ENCODE measurements around the gene MVB12A. TPM values are rescaled to one million over a fixed set of nuclear protein-coding genes. Genes with fewer than 3 reads are reported as not detected.

Gene MVB12A
- total and polyA plus RNA-seq, 2 experiments from 2014 or later: 130 to 148 TPM

- Histone ChIP-seq H3K4me3 (no peak overlapping the region), H3K4me1 (ENCODE audit: low read depth) (peaks cover 32% of the 10 kb centered on the region), H3K27ac (peak overlapping the region; percentile 70), H3K9me3 (ENCODE audit: low read depth) (no peaks in the 10 kb centered on the region), H3K27me3 (no peaks in the 10 kb centered on the region), H3K36me3 (no peaks in the 10 kb centered on the region)
- DNase-seq (ENCODE audit: low read depth in 1 of 2, low spot score in 1 of 2): peak in 1 of 2 donors; percentile 52
- TF ChIP-seq, protein P1, sequence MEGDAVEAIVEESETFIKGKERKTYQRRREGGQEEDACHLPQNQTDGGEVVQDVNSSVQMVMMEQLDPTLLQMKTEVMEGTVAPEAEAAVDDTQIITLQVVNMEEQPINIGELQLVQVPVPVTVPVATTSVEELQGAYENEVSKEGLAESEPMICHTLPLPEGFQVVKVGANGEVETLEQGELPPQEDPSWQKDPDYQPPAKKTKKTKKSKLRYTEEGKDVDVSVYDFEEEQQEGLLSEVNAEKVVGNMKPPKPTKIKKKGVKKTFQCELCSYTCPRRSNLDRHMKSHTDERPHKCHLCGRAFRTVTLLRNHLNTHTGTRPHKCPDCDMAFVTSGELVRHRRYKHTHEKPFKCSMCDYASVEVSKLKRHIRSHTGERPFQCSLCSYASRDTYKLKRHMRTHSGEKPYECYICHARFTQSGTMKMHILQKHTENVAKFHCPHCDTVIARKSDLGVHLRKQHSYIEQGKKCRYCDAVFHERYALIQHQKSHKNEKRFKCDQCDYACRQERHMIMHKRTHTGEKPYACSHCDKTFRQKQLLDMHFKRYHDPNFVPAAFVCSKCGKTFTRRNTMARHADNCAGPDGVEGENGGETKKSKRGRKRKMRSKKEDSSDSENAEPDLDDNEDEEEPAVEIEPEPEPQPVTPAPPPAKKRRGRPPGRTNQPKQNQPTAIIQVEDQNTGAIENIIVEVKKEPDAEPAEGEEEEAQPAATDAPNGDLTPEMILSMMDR (IDR thresholded peaks at IDR 0.05; ENCODE audit: low read depth, low read length): no peak
These were observed 13.6 kb upstream of the MVB12A start for GRCh38 chr19:17406046-17406886.

DNA sequence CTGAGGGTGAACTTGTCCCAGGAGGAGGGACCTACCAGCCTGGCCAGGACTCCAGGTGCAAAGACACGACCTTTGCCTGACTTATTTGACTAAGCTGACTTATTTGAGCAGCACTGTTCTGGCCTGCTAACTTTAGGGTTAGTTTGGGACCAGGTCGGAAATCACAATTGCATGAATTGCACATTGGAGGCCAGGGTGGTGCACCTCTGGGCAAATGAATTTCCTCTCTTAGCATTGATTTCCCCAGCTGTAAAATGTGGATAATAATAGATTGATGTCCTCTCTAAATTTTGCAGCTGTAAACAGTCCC, 13.0 kb upstream of the MVB12A start:
- no peaks in the 10 kb centered on the region for H3K9me3 ChIP-seq (ENCODE audit: low read depth)

GRCh38 chr19:17409990-17410389, 9.9 kb upstream of the MVB12A start:
- H3K4me3 ChIP-seq: no peak overlapping the region
- no peaks in the 10 kb centered on the region for H3K9me3 ChIP-seq (ENCODE audit: low read depth)
- peak overlapping the region; percentile 54 for H3K27ac ChIP-seq
- no peaks in the 10 kb centered on the region for H3K27me3 ChIP-seq
- H3K4me1 ChIP-seq (ENCODE audit: low read depth): peaks cover 52% of the 10 kb centered on the region
- DNase-seq (ENCODE audit: low read depth in 1 of 2, low spot score in 1 of 2): peak in 1 of 2 donors; percentile 29
- TF ChIP-seq, protein P1 (IDR thresholded peaks at IDR 0.05; ENCODE audit: low read depth, low read length): no peak
- H3K36me3 ChIP-seq: no peaks in the 10 kb centered on the region

More for the DNA sequence above, 13.0 kb upstream of the MVB12A start:
- Histone ChIP-seq H3K36me3 (no peaks in the 10 kb centered on the region), H3K27ac (peak overlapping the region; percentile 70), H3K4me1 (ENCODE audit: low read depth) (peaks cover 36% of the 10 kb centered on the region), H3K4me3 (no peak overlapping the region), H3K27me3 (no peaks in the 10 kb centered on the region)
- no peak for DNase-seq (ENCODE audit: low read depth in 1 of 2, low spot score in 1 of 2)
- TF ChIP-seq, protein P1 (IDR thresholded peaks at IDR 0.05; ENCODE audit: low read depth, low read length): no peak

GRCh38 chr19:17411801-17412200, 8.0 kb upstream of the MVB12A start:
- Histone ChIP-seq H3K9me3 (ENCODE audit: low read depth) (no peaks in the 10 kb centered on the region), H3K27me3 (no peaks in the 10 kb centered on the region), H3K27ac (peak overlapping the region; percentile 95), H3K4me1 (ENCODE audit: low read depth) (peaks cover 46% of the 10 kb centered on the region), H3K36me3 (no peaks in the 10 kb centered on the region), H3K4me3 (no peak overlapping the region)
- DNase-seq (ENCODE audit: low read depth in 1 of 2, low spot score in 1 of 2): no peak
- TF ChIP-seq, protein P1 (IDR thresholded peaks at IDR 0.05; ENCODE audit: low read depth, low read length): no peak

DNA sequence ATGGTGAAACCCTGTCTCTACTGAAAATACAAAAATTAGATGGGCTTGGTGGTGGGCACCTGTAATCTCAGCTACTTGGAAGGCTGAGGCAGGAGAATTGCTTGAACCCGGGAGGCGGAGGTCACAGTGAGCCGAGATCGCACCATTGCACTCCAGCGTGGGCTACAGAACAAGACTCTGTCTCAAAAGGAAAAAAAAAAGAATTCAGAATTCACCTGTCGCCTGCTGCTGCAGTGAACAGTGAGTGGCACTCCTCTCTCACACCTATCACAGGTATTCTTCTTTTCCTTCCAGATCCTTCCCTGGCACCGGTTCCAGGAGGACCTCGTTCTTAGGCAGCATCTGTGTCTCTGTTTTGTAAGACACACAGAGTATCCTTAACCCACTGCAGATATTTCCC, 5.8 kb upstream of the MVB12A start:
- Histone ChIP-seq H3K4me1 (ENCODE audit: low read depth) (peaks cover 37% of the 10 kb centered on the region), H3K27ac (peak overlapping the region; percentile 95), H3K4me3 (no peak overlapping the region), H3K9me3 (ENCODE audit: low read depth) (no peaks in the 10 kb centered on the region), H3K36me3 (no peaks in the 10 kb centered on the region), H3K27me3 (no peaks in the 10 kb centered on the region)
- no peak for DNase-seq (ENCODE audit: low read depth in 1 of 2, low spot score in 1 of 2)
- TF ChIP-seq, protein P1 (IDR thresholded peaks at IDR 0.05; ENCODE audit: low read depth, low read length): no peak

Data from cardiac muscle cell (in vitro differentiated cells and primary cell).